WI38 (cell line): ENCODE results near the gene LMF1.

Experiments used
- H3K4me3 ChIP-seq: 2 replicates; pipeline ENCODE4 v1.5.1; 2011; ENCODE audit warnings: low read depth, mild to moderate bottlenecking, control low read depth, low read length
- TF ChIP-seq, protein P1 (sequence below): IDR thresholded peaks from 2 replicates; pipeline ENCODE4 v1.5.1; 2012; ENCODE audit warnings: low read depth, mild to moderate bottlenecking, control low read depth, low read length

LMF1 gene

GRCh38 chr16:814974-815373, 155.8 kb downstream of the LMF1 start:
- TF ChIP-seq, protein P1, sequence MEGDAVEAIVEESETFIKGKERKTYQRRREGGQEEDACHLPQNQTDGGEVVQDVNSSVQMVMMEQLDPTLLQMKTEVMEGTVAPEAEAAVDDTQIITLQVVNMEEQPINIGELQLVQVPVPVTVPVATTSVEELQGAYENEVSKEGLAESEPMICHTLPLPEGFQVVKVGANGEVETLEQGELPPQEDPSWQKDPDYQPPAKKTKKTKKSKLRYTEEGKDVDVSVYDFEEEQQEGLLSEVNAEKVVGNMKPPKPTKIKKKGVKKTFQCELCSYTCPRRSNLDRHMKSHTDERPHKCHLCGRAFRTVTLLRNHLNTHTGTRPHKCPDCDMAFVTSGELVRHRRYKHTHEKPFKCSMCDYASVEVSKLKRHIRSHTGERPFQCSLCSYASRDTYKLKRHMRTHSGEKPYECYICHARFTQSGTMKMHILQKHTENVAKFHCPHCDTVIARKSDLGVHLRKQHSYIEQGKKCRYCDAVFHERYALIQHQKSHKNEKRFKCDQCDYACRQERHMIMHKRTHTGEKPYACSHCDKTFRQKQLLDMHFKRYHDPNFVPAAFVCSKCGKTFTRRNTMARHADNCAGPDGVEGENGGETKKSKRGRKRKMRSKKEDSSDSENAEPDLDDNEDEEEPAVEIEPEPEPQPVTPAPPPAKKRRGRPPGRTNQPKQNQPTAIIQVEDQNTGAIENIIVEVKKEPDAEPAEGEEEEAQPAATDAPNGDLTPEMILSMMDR, result no peak
- no peak overlapping the region for H3K4me3 ChIP-seq

- TF ChIP-seq, protein P1, result no peak
- no peak overlapping the region for H3K4me3 ChIP-seq
These were observed 156.8 kb downstream of the LMF1 start for GRCh38 chr16:813916-814412.

DNA sequence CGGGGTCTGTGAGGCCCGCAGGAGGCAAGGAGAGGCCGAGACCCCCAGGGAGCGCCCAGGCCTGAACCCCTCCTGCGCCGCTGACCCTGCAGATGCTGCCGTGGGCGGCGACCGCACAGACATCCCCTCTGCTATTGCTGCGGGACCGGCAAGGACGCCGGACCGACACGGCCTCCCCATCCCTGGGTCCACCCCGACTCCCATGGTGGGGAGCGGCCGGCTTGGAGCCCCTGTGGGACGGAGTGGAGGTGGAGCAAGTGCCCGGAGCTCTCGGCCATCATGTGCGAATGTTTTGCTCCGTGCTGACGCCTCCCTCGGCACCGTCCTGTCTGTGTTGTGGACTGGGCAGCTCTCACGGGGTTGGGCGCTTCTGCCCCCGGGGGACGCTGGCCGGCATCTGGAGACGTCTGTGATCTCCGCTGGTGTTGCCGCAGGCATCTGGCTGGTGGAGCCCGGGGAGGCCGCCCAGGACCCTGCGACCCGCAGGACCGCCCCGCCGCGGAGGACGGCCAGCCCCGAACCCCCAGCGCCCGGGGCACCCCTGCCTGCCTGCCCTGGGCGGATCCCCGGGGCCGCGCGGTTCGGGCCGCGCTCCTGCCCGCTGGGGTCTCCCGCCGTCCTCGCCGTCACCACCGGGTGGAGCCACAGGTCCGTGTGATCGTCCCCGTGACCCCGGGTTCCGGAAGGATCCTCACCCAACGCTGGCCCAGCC, 157.4 kb downstream of the LMF1 start:
- no peak overlapping the region for H3K4me3 ChIP-seq
- TF ChIP-seq, protein P1, result peak; percentile 58

- peak overlapping the region; percentile 84 for H3K4me3 ChIP-seq
- TF ChIP-seq, protein P1, result no peak
These were observed 162.7 kb downstream of the LMF1 start for GRCh38 chr16:808085-808386.

DNA sequence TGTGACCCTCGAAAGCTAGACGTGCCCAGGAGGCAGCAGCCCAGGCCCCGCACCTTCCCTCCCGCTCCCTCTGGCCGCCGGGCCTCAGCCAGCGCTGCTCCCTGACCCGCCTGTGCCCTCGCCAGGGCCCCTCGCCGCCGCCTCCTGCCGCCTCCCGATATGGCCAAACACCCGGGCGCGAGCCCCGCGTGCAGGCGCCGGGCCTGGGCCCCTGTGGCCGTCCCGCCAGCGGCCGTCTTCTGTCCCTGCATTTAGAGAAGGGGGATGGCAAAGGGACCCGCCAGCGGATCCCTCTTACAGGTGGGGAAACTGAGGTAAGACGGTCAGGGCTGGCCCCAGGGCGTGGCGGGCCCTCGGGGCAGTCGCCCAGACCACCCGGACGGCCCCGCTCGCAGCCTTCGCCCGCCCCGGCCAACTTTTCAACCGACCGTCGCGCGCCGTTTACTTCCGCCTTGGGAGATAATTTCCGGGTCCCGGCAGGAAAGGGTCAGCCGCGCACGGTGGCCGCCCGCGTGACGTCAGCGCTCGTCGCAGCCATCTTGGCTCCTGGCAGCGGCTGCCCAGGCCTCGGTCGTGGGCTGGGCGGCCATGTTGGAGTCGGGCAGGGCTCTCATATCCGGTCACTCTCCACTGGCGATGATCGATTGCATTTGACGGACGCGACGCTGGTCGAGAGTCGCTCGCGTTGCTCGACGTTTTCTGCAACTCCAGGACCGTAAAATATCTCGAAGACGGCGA, 163.3 kb downstream of the LMF1 start:
- TF ChIP-seq, protein P1, result no peak
- peak overlapping the region; percentile 84 for H3K4me3 ChIP-seq

GRCh38 chr16:805474-805873, 165.3 kb downstream of the LMF1 start:
- TF ChIP-seq, protein P1, result no peak
- no peak overlapping the region for H3K4me3 ChIP-seq

GRCh38 chr16:804193-805048, 166.4 kb downstream of the LMF1 start:
- no peak overlapping the region for H3K4me3 ChIP-seq
- TF ChIP-seq, protein P1, result no peak
